Measurements from ENCODE around the gene SLC12A2.

The SLC12A2 gene

GRCh38 chr5:128224336-128224735 lies 140.8 kb downstream of the SLC12A2 start:
- DNase-seq: no peak
- H2AK5ac ChIP-seq (ENCODE audit: low read length): no peak overlapping the region
- no peaks in the 10 kb centered on the region for H3K9me3 ChIP-seq (ENCODE audit: insufficient read depth, low read depth, low read length)
- no peaks in the 10 kb centered on the region for H3K79me1 ChIP-seq (ENCODE audit: low read length)
- no peak overlapping the region for H3K4ac ChIP-seq (ENCODE audit: low read depth, low read length)
- WGBS (ENCODE audit: extremely low coverage, insufficient coverage, insufficient read length): no CpG with 5 or more reads among the region's 1 CpG
- H3K27ac ChIP-seq (ENCODE audit: low read depth, low read length): no peak overlapping the region
- no peak overlapping the region for H3K18ac ChIP-seq (ENCODE audit: low read length)
- H3K14ac ChIP-seq (ENCODE audit: low read length): no peak overlapping the region
- no peak overlapping the region for H3K4me2 ChIP-seq (ENCODE audit: low read length)
- no peak overlapping the region for H2BK12ac ChIP-seq (ENCODE audit: low read length)
- no peaks in the 10 kb centered on the region for H3K27me3 ChIP-seq (ENCODE audit: insufficient read depth, low read length)
- H3K4me1 ChIP-seq (ENCODE audit: control insufficient read depth in 1 of 2, insufficient read depth in 2 of 2, low read length in 2 of 2): no peaks in the 10 kb centered on the region
- no peaks in the 10 kb centered on the region for H3K36me3 ChIP-seq (ENCODE audit: control insufficient read depth in 1 of 2, insufficient read depth in 2 of 2, low read length in 2 of 2)
- no peak overlapping the region for H4K91ac ChIP-seq (ENCODE audit: low read depth, low read length)
- no peak overlapping the region for H3K4me3 ChIP-seq (ENCODE audit: low read depth, low read length)
- no peak overlapping the region for H2AFZ ChIP-seq (ENCODE audit: insufficient read depth, low read length, poor library complexity)
- no peaks in the 10 kb centered on the region for H3K79me2 ChIP-seq (ENCODE audit: control insufficient read depth, insufficient read depth, low read length, poor library complexity)
- no peak overlapping the region for H3K9ac ChIP-seq (ENCODE audit: low read length)
- no peak overlapping the region for H2BK120ac ChIP-seq (ENCODE audit: insufficient read depth, low read length, poor library complexity)
- H4K8ac ChIP-seq (ENCODE audit: low read depth, low read length): no peak overlapping the region
- no peak overlapping the region for H3K23ac ChIP-seq (ENCODE audit: low read length)
- H4K12ac ChIP-seq (ENCODE audit: low read depth, low read length): no peak overlapping the region
- no peak overlapping the region for H2BK5ac ChIP-seq (ENCODE audit: low read depth, low read length, poor library complexity)

GRCh38 chr5:128225245-128226030 lies 141.9 kb downstream of the SLC12A2 start:
- no peak overlapping the region for H3K18ac ChIP-seq (ENCODE audit: low read length)
- no peak overlapping the region for H3K4ac ChIP-seq (ENCODE audit: low read depth, low read length)
- no peak overlapping the region for H3K14ac ChIP-seq (ENCODE audit: low read length)
- no peak overlapping the region for H3K27ac ChIP-seq (ENCODE audit: low read depth, low read length)
- H3K23ac ChIP-seq (ENCODE audit: low read length): no peak overlapping the region
- no peak overlapping the region for H4K12ac ChIP-seq (ENCODE audit: low read depth, low read length)
- no peaks in the 10 kb centered on the region for H3K27me3 ChIP-seq (ENCODE audit: insufficient read depth, low read length)
- no peak overlapping the region for H2BK5ac ChIP-seq (ENCODE audit: low read depth, low read length, poor library complexity)
- H4K91ac ChIP-seq (ENCODE audit: low read depth, low read length): no peak overlapping the region
- no peaks in the 10 kb centered on the region for H3K79me1 ChIP-seq (ENCODE audit: low read length)
- H3K9me3 ChIP-seq (ENCODE audit: insufficient read depth, low read depth, low read length): no peaks in the 10 kb centered on the region
- no peak overlapping the region for H2AFZ ChIP-seq (ENCODE audit: insufficient read depth, low read length, poor library complexity)
- no peak overlapping the region for H2BK12ac ChIP-seq (ENCODE audit: low read length)
- no peaks in the 10 kb centered on the region for H3K36me3 ChIP-seq (ENCODE audit: control insufficient read depth in 1 of 2, insufficient read depth in 2 of 2, low read length in 2 of 2)
- no peak overlapping the region for H2BK120ac ChIP-seq (ENCODE audit: insufficient read depth, low read length, poor library complexity)
- no peaks in the 10 kb centered on the region for H3K4me1 ChIP-seq (ENCODE audit: control insufficient read depth in 1 of 2, insufficient read depth in 2 of 2, low read length in 2 of 2)
- no CpG with 5 or more reads among the region's 2 CpGs for WGBS (ENCODE audit: extremely low coverage, insufficient coverage, insufficient read length)
- H4K8ac ChIP-seq (ENCODE audit: low read depth, low read length): no peak overlapping the region
- H3K4me3 ChIP-seq (ENCODE audit: low read depth, low read length): no peak overlapping the region
- H3K4me2 ChIP-seq (ENCODE audit: low read length): no peak overlapping the region
- no peaks in the 10 kb centered on the region for H3K79me2 ChIP-seq (ENCODE audit: control insufficient read depth, insufficient read depth, low read length, poor library complexity)
- H2AK5ac ChIP-seq (ENCODE audit: low read length): no peak overlapping the region
- no peak for DNase-seq
- no peak overlapping the region for H3K9ac ChIP-seq (ENCODE audit: low read length)

- no peak overlapping the region for H3K9ac ChIP-seq (ENCODE audit: low read length)
- H3K14ac ChIP-seq (ENCODE audit: low read length): no peak overlapping the region
- no peak overlapping the region for H2BK5ac ChIP-seq (ENCODE audit: low read depth, low read length, poor library complexity)
- H3K9me3 ChIP-seq (ENCODE audit: insufficient read depth, low read depth, low read length): no peaks in the 10 kb centered on the region
- H3K27ac ChIP-seq (ENCODE audit: low read depth, low read length): no peak overlapping the region
- no peak overlapping the region for H3K4ac ChIP-seq (ENCODE audit: low read depth, low read length)
- no peaks in the 10 kb centered on the region for H3K36me3 ChIP-seq (ENCODE audit: control insufficient read depth in 1 of 2, insufficient read depth in 2 of 2, low read length in 2 of 2)
- H3K4me1 ChIP-seq (ENCODE audit: control insufficient read depth in 1 of 2, insufficient read depth in 2 of 2, low read length in 2 of 2): no peaks in the 10 kb centered on the region
- H4K91ac ChIP-seq (ENCODE audit: low read depth, low read length): no peak overlapping the region
- no peak overlapping the region for H3K4me2 ChIP-seq (ENCODE audit: low read length)
- no peak overlapping the region for H2AK5ac ChIP-seq (ENCODE audit: low read length)
- H2BK120ac ChIP-seq (ENCODE audit: insufficient read depth, low read length, poor library complexity): no peak overlapping the region
- H2BK12ac ChIP-seq (ENCODE audit: low read length): no peak overlapping the region
- H4K8ac ChIP-seq (ENCODE audit: low read depth, low read length): no peak overlapping the region
- no peaks in the 10 kb centered on the region for H3K79me1 ChIP-seq (ENCODE audit: low read length)
- H3K27me3 ChIP-seq (ENCODE audit: insufficient read depth, low read length): no peaks in the 10 kb centered on the region
- no peaks in the 10 kb centered on the region for H3K79me2 ChIP-seq (ENCODE audit: control insufficient read depth, insufficient read depth, low read length, poor library complexity)
- DNase-seq: no peak
- H4K12ac ChIP-seq (ENCODE audit: low read depth, low read length): no peak overlapping the region
- WGBS (ENCODE audit: extremely low coverage, insufficient coverage, insufficient read length): no CpG with 5 or more reads among the region's 3 CpGs
- no peak overlapping the region for H3K4me3 ChIP-seq (ENCODE audit: low read depth, low read length)
- H3K23ac ChIP-seq (ENCODE audit: low read length): no peak overlapping the region
- H3K18ac ChIP-seq (ENCODE audit: low read length): no peak overlapping the region
- no peak overlapping the region for H2AFZ ChIP-seq (ENCODE audit: insufficient read depth, low read length, poor library complexity)
Observed at GRCh38 chr5:128228008-128228407, 144.4 kb downstream of the SLC12A2 start.

GRCh38 chr5:128228521-128228920 lies 145.0 kb downstream of the SLC12A2 start:
- H2BK12ac ChIP-seq (ENCODE audit: low read length): no peak overlapping the region
- H3K23ac ChIP-seq (ENCODE audit: low read length): no peak overlapping the region
- no peaks in the 10 kb centered on the region for H3K36me3 ChIP-seq (ENCODE audit: control insufficient read depth in 1 of 2, insufficient read depth in 2 of 2, low read length in 2 of 2)
- H3K4me1 ChIP-seq (ENCODE audit: control insufficient read depth in 1 of 2, insufficient read depth in 2 of 2, low read length in 2 of 2): no peaks in the 10 kb centered on the region
- H3K4me3 ChIP-seq (ENCODE audit: low read depth, low read length): no peak overlapping the region
- H3K4ac ChIP-seq (ENCODE audit: low read depth, low read length): no peak overlapping the region
- no peak overlapping the region for H3K4me2 ChIP-seq (ENCODE audit: low read length)
- no peak overlapping the region for H3K18ac ChIP-seq (ENCODE audit: low read length)
- H4K91ac ChIP-seq (ENCODE audit: low read depth, low read length): no peak overlapping the region
- H2BK120ac ChIP-seq (ENCODE audit: insufficient read depth, low read length, poor library complexity): no peak overlapping the region
- H3K14ac ChIP-seq (ENCODE audit: low read length): no peak overlapping the region
- H3K79me2 ChIP-seq (ENCODE audit: control insufficient read depth, insufficient read depth, low read length, poor library complexity): no peaks in the 10 kb centered on the region
- WGBS (ENCODE audit: extremely low coverage, insufficient coverage, insufficient read length): no CpG with 5 or more reads among the region's 3 CpGs
- no peak overlapping the region for H4K8ac ChIP-seq (ENCODE audit: low read depth, low read length)
- no peak overlapping the region for H3K27ac ChIP-seq (ENCODE audit: low read depth, low read length)
- H3K9me3 ChIP-seq (ENCODE audit: insufficient read depth, low read depth, low read length): no peaks in the 10 kb centered on the region
- H2AFZ ChIP-seq (ENCODE audit: insufficient read depth, low read length, poor library complexity): no peak overlapping the region
- no peak overlapping the region for H2AK5ac ChIP-seq (ENCODE audit: low read length)
- H4K12ac ChIP-seq (ENCODE audit: low read depth, low read length): no peak overlapping the region
- H3K27me3 ChIP-seq (ENCODE audit: insufficient read depth, low read length): no peaks in the 10 kb centered on the region
- no peak for DNase-seq
- no peak overlapping the region for H2BK5ac ChIP-seq (ENCODE audit: low read depth, low read length, poor library complexity)
- H3K79me1 ChIP-seq (ENCODE audit: low read length): no peaks in the 10 kb centered on the region
- no peak overlapping the region for H3K9ac ChIP-seq (ENCODE audit: low read length)
